H9 (cell line): ENCODE results near the gene RPRD2. TPM values are rescaled to one million over a fixed set of nuclear protein-coding genes. Genes with fewer than 3 reads are reported as not detected.

Source experiments
- DNase-seq: peaks from one replicate; pipeline ENCODE4 v3.0.0-alpha.2; 2017
- H2AFZ ChIP-seq: one replicate; pipeline ENCODE4 v1.6.1; 2013; ENCODE audit warnings: mild to moderate bottlenecking, low read length, control low read depth, moderate library complexity
- H2AK5ac ChIP-seq: 2 replicates; pipeline ENCODE4 v1.6.1; 2013; ENCODE audit warnings: low read length, control low read depth, mixed read lengths; ENCODE audit not compliant: insufficient read length
- H2BK120ac ChIP-seq: one replicate; pipeline ENCODE4 v1.6.1; 2013; ENCODE audit warnings: low read depth, mild to moderate bottlenecking, low read length, control low read depth, inconsistent platforms; ENCODE audit not compliant: poor library complexity, severe bottlenecking
- H2BK12ac ChIP-seq: 2 replicates; pipeline ENCODE4 v1.6.1; 2013; ENCODE audit warnings: low read length, control low read depth, mixed read lengths, low read depth; ENCODE audit not compliant: insufficient read length
- H2BK15ac ChIP-seq: 2 replicates; pipeline ENCODE4 v1.6.1; 2013; ENCODE audit warnings: low read depth, low read length, control low read depth
- H2BK20ac ChIP-seq: one replicate; pipeline ENCODE4 v1.6.1; 2013; ENCODE audit warnings: low read depth, mild to moderate bottlenecking, low read length, control low read depth, inconsistent platforms; ENCODE audit not compliant: poor library complexity, severe bottlenecking
- H2BK5ac ChIP-seq: 2 replicates; pipeline ENCODE4 v1.6.1; 2013; ENCODE audit warnings: low read length, control low read depth, mixed read lengths; ENCODE audit not compliant: insufficient read length
- H3K14ac ChIP-seq: 2 replicates; pipeline ENCODE4 v1.6.1; 2013; ENCODE audit warnings: low read length, control low read depth; ENCODE audit not compliant: insufficient read depth
- H3K18ac ChIP-seq: 2 replicates; pipeline ENCODE4 v1.6.1; 2013; ENCODE audit warnings: low read depth, mild to moderate bottlenecking, mixed read lengths, low read length, control low read depth; ENCODE audit not compliant: insufficient read length
- H3K23ac ChIP-seq: 2 replicates; pipeline ENCODE4 v1.6.1; 2013; ENCODE audit warnings: low read length, control low read depth, mixed read lengths, low read depth; ENCODE audit not compliant: insufficient read length
- H3K23me2 ChIP-seq: 2 replicates; pipeline ENCODE4 v1.6.1; 2013; ENCODE audit warnings: low read depth, mild to moderate bottlenecking, mixed read lengths, low read length, control low read depth; ENCODE audit not compliant: insufficient read length, poor library complexity, severe bottlenecking
- H3K27ac ChIP-seq: 2 replicates; pipeline ENCODE4 v1.5.1; 2013; ENCODE audit warnings: low read length, control low read depth, mixed read lengths, low read depth; ENCODE audit not compliant: insufficient read length
- H3K27me3 ChIP-seq: 2 replicates; pipeline ENCODE4 v1.6.1; 2013; ENCODE audit warnings: low read length, control low read depth, inconsistent platforms; ENCODE audit not compliant: insufficient read depth
- H3K4ac ChIP-seq: 2 replicates; pipeline ENCODE4 v1.6.1; 2013; ENCODE audit warnings: low read depth, mild to moderate bottlenecking, control low read depth, inconsistent platforms, low read length, moderate library complexity
- H3K4me1 ChIP-seq: 2 replicates; pipeline ENCODE4 v1.6.1; 2013; ENCODE audit warnings: low read length, control low read depth, inconsistent platforms; ENCODE audit not compliant: insufficient read depth
- H3K4me2 ChIP-seq: 2 replicates; pipeline ENCODE4 v1.6.1; 2013; ENCODE audit warnings: low read length, control low read depth, mixed read lengths; ENCODE audit not compliant: insufficient read length, insufficient read depth
- H3K56ac ChIP-seq: 2 replicates; pipeline ENCODE4 v1.6.1; 2013; ENCODE audit warnings: low read depth, mild to moderate bottlenecking, mixed read lengths, low read length, control low read depth; ENCODE audit not compliant: insufficient read length
- H3K79me1 ChIP-seq: 2 replicates; pipeline ENCODE4 v1.6.1; 2013; ENCODE audit warnings: low read depth, mild to moderate bottlenecking, moderate library complexity, low read length, control low read depth, inconsistent platforms; ENCODE audit not compliant: insufficient read depth, poor library complexity, severe bottlenecking
- H3K79me2 ChIP-seq: 2 replicates; pipeline ENCODE4 v1.6.1; 2013; ENCODE audit warnings: low read length, control low read depth, inconsistent platforms; ENCODE audit not compliant: insufficient read depth
- H3K9ac ChIP-seq: 2 replicates; pipeline ENCODE4 v1.6.1; 2013; ENCODE audit warnings: low read length, control low read depth, mixed read lengths; ENCODE audit not compliant: insufficient read length; ENCODE audit errors: extremely low read depth
- H3K9me3 ChIP-seq: one replicate; pipeline ENCODE4 v1.6.1; 2013; ENCODE audit warnings: low read depth, low read length, inconsistent platforms; ENCODE audit not compliant: control insufficient read depth
- H3T11ph ChIP-seq: one replicate; pipeline ENCODE4 v1.6.1; 2013; ENCODE audit warnings: mild to moderate bottlenecking, low read length, control low read depth, inconsistent platforms
- H4K20me1 ChIP-seq: one replicate; pipeline ENCODE4 v1.6.1; 2013; ENCODE audit not compliant: control insufficient read depth, insufficient read length, insufficient read depth
- H4K5ac ChIP-seq: 2 replicates; pipeline ENCODE4 v1.6.1; 2013; ENCODE audit warnings: low read depth, mild to moderate bottlenecking, mixed read lengths, low read length, control low read depth; ENCODE audit not compliant: insufficient read length
- H4K8ac ChIP-seq: replicated peaks from 2 replicates; pipeline ENCODE4 v1.6.1; 2013; ENCODE audit warnings: low read length, control low read depth, mixed read lengths, low read depth; ENCODE audit not compliant: insufficient read length
- H4K91ac ChIP-seq: 2 replicates; pipeline ENCODE4 v1.6.1; 2013; ENCODE audit warnings: low read depth, mild to moderate bottlenecking, moderate library complexity, mixed read lengths, low read length, control low read depth; ENCODE audit not compliant: insufficient read length
- H3K27ac Mint-ChIP-seq, 3 experiments: 2 replicates in 2 of 3; 3 replicates in 1 of 3; pipeline ENCODE4 v1.8.0; 2020 to 2021; ENCODE audit warnings: mixed read lengths in 3 of 3, mild to moderate bottlenecking in 1 of 3, moderate library complexity in 1 of 3
- H3K27me3 Mint-ChIP-seq: 2 replicates; pipeline ENCODE4 v1.8.0; 2021; ENCODE audit warnings: low read depth, mild to moderate bottlenecking, moderate library complexity, mixed read lengths
- H3K36me3 Mint-ChIP-seq, 3 experiments: 2 replicates in 2 of 3; 3 replicates in 1 of 3; pipeline ENCODE4 v1.8.0; 2020 to 2021; ENCODE audit warnings: low read depth in 3 of 3, mixed read lengths in 3 of 3; ENCODE audit not compliant: insufficient read depth in 1 of 3
- H3K4me1 Mint-ChIP-seq, 2 experiments: 2 replicates each; pipeline ENCODE4 v1.8.0; 2020; ENCODE audit warnings: mixed read lengths in 2 of 2
- H3K4me3 Mint-ChIP-seq, 2 experiments: 2 replicates in 1 of 2; 3 replicates in 1 of 2; pipeline ENCODE4 v1.8.0; 2020 to 2021; ENCODE audit warnings: mild to moderate bottlenecking in 2 of 2, mixed read lengths in 2 of 2, moderate library complexity in 1 of 2
- H3K9me3 Mint-ChIP-seq, 2 experiments: 2 replicates in 1 of 2; 3 replicates in 1 of 2; pipeline ENCODE4 v1.8.0; 2020; ENCODE audit warnings: mild to moderate bottlenecking in 2 of 2, mixed read lengths in 2 of 2, moderate library complexity in 1 of 2
- WGBS: extraction: QIAGEN DNeasy Blood & Tissue Kit; methylation state at CpG from one replicate; pipeline ENCODE4 v1.1.7; 2013; ENCODE audit warnings: missing lambda C conversion rate, low lambda C conversion rate, mixed read lengths; ENCODE audit not compliant: insufficient read length; ENCODE audit errors: extremely low coverage; 5-methylcytosine and 5-hydroxymethylcytosine counted together
- total RNA-seq: library from RNA; stranded (reverse); gene quantifications from 2 replicates; pipeline ENCODE4 v1.2.1, GENCODE V29; 2021
- TF ChIP-seq, protein P1 (sequence below): fragments of 200-600 bp; sonication (generic); conservative IDR thresholded peaks from 3 replicates; pipeline ENCODE4 v1.8.0; 2021; ENCODE audit warnings: antibody characterized with exemption, mild to moderate bottlenecking

The RPRD2 gene
- total RNA-seq, 1 experiment from 2014 or later = 39.0 TPM

DNA sequence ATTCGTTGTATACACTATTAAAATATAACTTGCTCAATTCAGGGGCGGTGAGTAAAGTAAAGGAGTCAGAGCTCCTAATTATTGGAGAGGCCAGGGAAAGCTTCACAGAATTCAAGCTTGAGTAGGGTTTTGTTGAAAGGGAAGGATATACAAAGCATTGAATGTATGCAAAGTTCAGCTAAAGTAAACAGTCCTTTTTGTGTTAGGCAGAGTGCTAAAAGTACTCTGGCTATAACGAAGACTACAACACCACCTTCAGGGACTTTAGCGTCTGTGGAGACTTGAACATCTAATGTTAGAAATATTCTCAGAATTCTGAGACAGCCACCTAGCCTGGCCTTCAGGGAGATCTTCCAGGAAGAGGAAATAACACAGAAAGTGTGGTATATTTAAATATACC, 152.7 kb downstream of the RPRD2 start:
- Histone ChIP-seq H4K20me1 (peaks cover 2% of the 10 kb centered on the region), H3K4me2 (peak overlapping the region; percentile 96), H3K23ac (no peak overlapping the region), H2AK5ac (no peak overlapping the region), H2AFZ (no peak overlapping the region), H3K9ac (no peak overlapping the region), H3K27ac (no peak overlapping the region), H4K5ac (no peak overlapping the region), H3K14ac (no peak overlapping the region), H2BK20ac (no peak overlapping the region), H2BK15ac (no peak overlapping the region), H4K8ac (no peak overlapping the region), H3K23me2 (peaks cover 12% of the 10 kb centered on the region), H3K79me2 (no peaks in the 10 kb centered on the region), H3K79me1 (no peaks in the 10 kb centered on the region), H3K4me1 (peaks cover 2% of the 10 kb centered on the region; the same call in 1 of the 2 replicates), H3K27me3 (no peaks in the 10 kb centered on the region), H2BK120ac (no peak overlapping the region), H2BK12ac (no peak overlapping the region), H4K91ac (no peak overlapping the region), H3K9me3 (no peaks in the 10 kb centered on the region), H3T11ph (no peak overlapping the region), H3K4ac (no peak overlapping the region), H2BK5ac (no peak overlapping the region), H3K18ac (no peak overlapping the region), H3K56ac (no peak overlapping the region)
- TF ChIP-seq, protein P1, sequence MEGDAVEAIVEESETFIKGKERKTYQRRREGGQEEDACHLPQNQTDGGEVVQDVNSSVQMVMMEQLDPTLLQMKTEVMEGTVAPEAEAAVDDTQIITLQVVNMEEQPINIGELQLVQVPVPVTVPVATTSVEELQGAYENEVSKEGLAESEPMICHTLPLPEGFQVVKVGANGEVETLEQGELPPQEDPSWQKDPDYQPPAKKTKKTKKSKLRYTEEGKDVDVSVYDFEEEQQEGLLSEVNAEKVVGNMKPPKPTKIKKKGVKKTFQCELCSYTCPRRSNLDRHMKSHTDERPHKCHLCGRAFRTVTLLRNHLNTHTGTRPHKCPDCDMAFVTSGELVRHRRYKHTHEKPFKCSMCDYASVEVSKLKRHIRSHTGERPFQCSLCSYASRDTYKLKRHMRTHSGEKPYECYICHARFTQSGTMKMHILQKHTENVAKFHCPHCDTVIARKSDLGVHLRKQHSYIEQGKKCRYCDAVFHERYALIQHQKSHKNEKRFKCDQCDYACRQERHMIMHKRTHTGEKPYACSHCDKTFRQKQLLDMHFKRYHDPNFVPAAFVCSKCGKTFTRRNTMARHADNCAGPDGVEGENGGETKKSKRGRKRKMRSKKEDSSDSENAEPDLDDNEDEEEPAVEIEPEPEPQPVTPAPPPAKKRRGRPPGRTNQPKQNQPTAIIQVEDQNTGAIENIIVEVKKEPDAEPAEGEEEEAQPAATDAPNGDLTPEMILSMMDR = no peak
- H3K4me3 Mint-ChIP-seq = peak overlapping the region; percentile 91
- H3K9me3 Mint-ChIP-seq = no peaks in the 10 kb centered on the region
- no peak overlapping the region; a peak in 1 of 7 replicates for H3K27ac Mint-ChIP-seq
- peaks cover 9 to 13% of the 10 kb centered on the region in 2 experiments for H3K4me1 Mint-ChIP-seq
- WGBS = no CpG with 5 or more reads among the region's 4 CpGs
- H3K36me3 Mint-ChIP-seq = peaks cover 0 to 10% (median 0%) of the 10 kb centered on the region in 3 experiments; a peak in 4 of 7 replicates
- DNase-seq = no peak
- H3K27me3 Mint-ChIP-seq = peaks cover 1% of the 10 kb centered on the region; the same call in 1 of the 2 replicates
